CD4-positive, alpha-beta T cell (primary cell): ENCODE measurements around the gene GLMP. TPM values are rescaled to one million over a fixed set of nuclear protein-coding genes. Genes with fewer than 3 reads are reported as not detected.

Experiments used
- ATAC-seq: fragments of 200-7000 bp; cut with Tn5 transposase; one replicate; pipeline ENCODE4 v1.10.0; 2022; ENCODE audit warnings: mild to moderate bottlenecking; ENCODE audit not compliant: poor library complexity
- CTCF ChIA-PET: fragments of 350-600 bp; sonication (Branson Sonifier 250); formaldehyde crosslinking; loops from one replicate; lab custom pipeline; 2021; ENCODE audit warnings: antibody characterized with exemption, inconsistent platforms; lab: Charles Lee
- POLR2A ChIA-PET: fragments of 350-600 bp; sonication (Branson Sonifier 250); formaldehyde crosslinking; loops from one replicate; lab custom pipeline; 2021; ENCODE audit warnings: antibody characterized with exemption, inconsistent platforms; lab: Charles Lee
- DNase-seq, 14 experiments: peaks; one replicate each; pipeline ENCODE4 v3.0.0-alpha.2; 2013 to 2020; ENCODE audit warnings: mixed read lengths in 2 of 14
- H3K27ac ChIP-seq, 2 donors: one replicate each; pipeline versions ENCODE4 v1.5.1 to v1.7.0; 2013; ENCODE audit warnings: low read length in 2 of 2, low read depth in 1 of 2, mild to moderate bottlenecking in 1 of 2
- H3K27me3 ChIP-seq, 2 experiments: 1 replicate in 1 of 2; 2 replicates in 1 of 2; pipeline versions ENCODE4 v1.6.1 to v1.7.0; 2013; ENCODE audit warnings: low read length in 2 of 2, control low read depth in 1 of 2, mild to moderate bottlenecking in 1 of 2, moderate library complexity in 1 of 2; ENCODE audit not compliant: insufficient read depth in 2 of 2, control insufficient read depth in 1 of 2
- H3K36me3 ChIP-seq: one replicate; pipeline ENCODE4 v1.6.1; 2013; ENCODE audit warnings: low read length, control low read depth; ENCODE audit not compliant: insufficient read depth
- H3K4me1 ChIP-seq: one replicate; pipeline ENCODE4 v1.6.1; 2013; ENCODE audit warnings: low read length, control low read depth; ENCODE audit not compliant: insufficient read depth
- H3K4me3 ChIP-seq: one replicate; pipeline ENCODE4 v1.5.1; 2013; ENCODE audit warnings: mild to moderate bottlenecking, low read length, moderate library complexity
- H3K9me3 ChIP-seq, 2 experiments: 1 replicate in 1 of 2; 2 replicates in 1 of 2; pipeline versions ENCODE4 v1.6.1 to v1.7.0; 2013; ENCODE audit warnings: low read length in 2 of 2, mild to moderate bottlenecking in 2 of 2, control low read depth in 1 of 2, moderate library complexity in 1 of 2; ENCODE audit not compliant: control insufficient read depth in 1 of 2, insufficient read depth in 1 of 2
- H3K27ac Mint-ChIP-seq: one replicate; pipeline ENCODE4 v1.8.0; 2020; ENCODE audit warnings: mixed read lengths
- H3K27me3 Mint-ChIP-seq: one replicate; pipeline ENCODE4 v1.8.0; 2021; ENCODE audit warnings: mixed read lengths
- H3K36me3 Mint-ChIP-seq: one replicate; pipeline ENCODE4 v1.8.0; 2021; ENCODE audit warnings: low read depth, mixed read lengths
- H3K4me1 Mint-ChIP-seq: one replicate; pipeline ENCODE4 v1.8.0; 2021; ENCODE audit warnings: low read depth, mixed read lengths
- H3K4me3 Mint-ChIP-seq: one replicate; pipeline ENCODE4 v1.8.0; 2020; ENCODE audit warnings: mild to moderate bottlenecking, mixed read lengths
- H3K9me3 Mint-ChIP-seq: one replicate; pipeline ENCODE4 v1.8.0; 2020; ENCODE audit warnings: mixed read lengths
- intact Hi-C, 2 experiments: fragments of 100-400 bp; cut with DNase I in 1 of 2; cut with micrococcal nuclease in 1 of 2; formaldehyde crosslinking; loops; one replicate each; pipeline versions ENCODE4 v1.15.1 to v1.9.0; 2023 to 2025; cut with DNase I, micrococcal nuclease
- total RNA-seq, 174 experiments: library from RNA in 2 of 174; stranded (reverse) in 2 of 174; gene quantifications; one replicate each; pipeline ENCODE4 v1.2.3 and lab custom pipeline; 2021 to 2026
- TF ChIP-seq, protein P1 (sequence below): fragments of 200-600 bp; IDR thresholded peaks from one replicate; pipeline ENCODE4 v1.8.0; 2022; ENCODE audit warnings: antibody characterized with exemption, mild to moderate bottlenecking

GLMP gene
- total RNA-seq, 2 experiments from 2014 or later, result 12.3 to 16.1 TPM

DNA sequence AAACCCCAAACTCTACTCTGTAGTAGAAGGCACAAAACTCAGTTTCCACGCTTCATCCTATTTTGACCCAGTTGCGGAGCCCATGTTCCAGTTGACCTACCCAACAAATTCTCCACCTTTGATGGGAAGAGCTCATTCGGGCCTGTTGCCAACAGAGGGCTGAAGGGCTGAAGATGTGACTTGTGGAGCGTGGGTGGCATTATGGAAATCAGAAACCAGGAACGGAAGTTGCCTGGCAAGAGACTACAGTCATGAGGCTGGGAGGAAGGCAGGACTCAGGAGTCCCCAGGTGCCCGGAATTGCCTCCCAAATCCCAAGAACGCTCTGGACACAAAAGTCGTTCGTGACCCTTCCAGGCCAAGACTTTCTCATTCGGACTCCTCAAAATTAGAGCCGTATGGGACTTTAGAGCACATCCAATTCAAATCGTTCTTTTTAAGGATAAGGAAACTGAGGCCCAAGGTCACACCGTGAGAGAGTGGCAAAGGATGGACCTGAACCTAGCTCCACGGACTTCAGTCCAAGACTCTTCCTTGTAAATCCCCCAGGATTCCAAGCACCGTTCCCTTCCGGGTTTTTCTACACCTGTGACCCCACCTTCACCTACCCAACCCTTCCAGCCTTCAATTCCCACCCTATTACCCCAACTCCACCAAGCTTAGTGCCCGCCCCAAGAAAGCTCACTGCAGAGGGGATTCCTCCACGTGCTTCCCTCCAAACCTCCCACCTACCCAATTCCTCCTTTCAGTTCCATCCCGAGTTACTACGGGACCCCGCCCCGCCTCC, 13.6 kb downstream of the GLMP start:
- peak overlapping the region; percentile 82 for H3K27ac ChIP-seq
- Mint-ChIP-seq H3K9me3 (no peaks in the 10 kb centered on the region), H3K27me3 (no peaks in the 10 kb centered on the region), H3K4me1 (peaks cover 47% of the 10 kb centered on the region), H3K27ac (peak overlapping the region; percentile 86), H3K4me3 (peak overlapping the region; percentile 97), H3K36me3 (peaks cover 40% of the 10 kb centered on the region)
- ChIA-PET POLR2A (interaction anchor here (0.6 to 3.1 kb wide), 27 partner anchors 10 to 459 kb away, joined by 3 to 37 read pairs (median 4); partner anchors contain the start of genes CCT3, GLMP, GON4L and KHDC4), CTCF (interaction anchor here (1.0 to 1.9 kb wide), 2 partner anchors 57 to 69 kb away, joined by 3 to 5 read pairs; partner anchors contain the start of gene PMF1)
- DNase-seq, result peak in 3 of 14 experiments; percentile 10 to 42 (median 35)
- no peaks in the 10 kb centered on the region for H3K9me3 ChIP-seq
- peaks cover 39% of the 10 kb centered on the region for H3K36me3 ChIP-seq
- H3K4me3 ChIP-seq, result peak overlapping the region; percentile 79
- peaks cover 36% of the 10 kb centered on the region for H3K4me1 ChIP-seq
- intact Hi-C loops, result loop anchor here in 1 of 2 experiments (1.0 to 5.0 kb wide), 5 partner anchors 56 to 460 kb away; partner anchors contain the start of genes CCT3, KHDC4, LAMTOR2 and MRPL24
- TF ChIP-seq, protein P1, sequence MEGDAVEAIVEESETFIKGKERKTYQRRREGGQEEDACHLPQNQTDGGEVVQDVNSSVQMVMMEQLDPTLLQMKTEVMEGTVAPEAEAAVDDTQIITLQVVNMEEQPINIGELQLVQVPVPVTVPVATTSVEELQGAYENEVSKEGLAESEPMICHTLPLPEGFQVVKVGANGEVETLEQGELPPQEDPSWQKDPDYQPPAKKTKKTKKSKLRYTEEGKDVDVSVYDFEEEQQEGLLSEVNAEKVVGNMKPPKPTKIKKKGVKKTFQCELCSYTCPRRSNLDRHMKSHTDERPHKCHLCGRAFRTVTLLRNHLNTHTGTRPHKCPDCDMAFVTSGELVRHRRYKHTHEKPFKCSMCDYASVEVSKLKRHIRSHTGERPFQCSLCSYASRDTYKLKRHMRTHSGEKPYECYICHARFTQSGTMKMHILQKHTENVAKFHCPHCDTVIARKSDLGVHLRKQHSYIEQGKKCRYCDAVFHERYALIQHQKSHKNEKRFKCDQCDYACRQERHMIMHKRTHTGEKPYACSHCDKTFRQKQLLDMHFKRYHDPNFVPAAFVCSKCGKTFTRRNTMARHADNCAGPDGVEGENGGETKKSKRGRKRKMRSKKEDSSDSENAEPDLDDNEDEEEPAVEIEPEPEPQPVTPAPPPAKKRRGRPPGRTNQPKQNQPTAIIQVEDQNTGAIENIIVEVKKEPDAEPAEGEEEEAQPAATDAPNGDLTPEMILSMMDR, result no peak
- no peak for ATAC-seq
- H3K27me3 ChIP-seq, result no peaks in the 10 kb centered on the region

DNA sequence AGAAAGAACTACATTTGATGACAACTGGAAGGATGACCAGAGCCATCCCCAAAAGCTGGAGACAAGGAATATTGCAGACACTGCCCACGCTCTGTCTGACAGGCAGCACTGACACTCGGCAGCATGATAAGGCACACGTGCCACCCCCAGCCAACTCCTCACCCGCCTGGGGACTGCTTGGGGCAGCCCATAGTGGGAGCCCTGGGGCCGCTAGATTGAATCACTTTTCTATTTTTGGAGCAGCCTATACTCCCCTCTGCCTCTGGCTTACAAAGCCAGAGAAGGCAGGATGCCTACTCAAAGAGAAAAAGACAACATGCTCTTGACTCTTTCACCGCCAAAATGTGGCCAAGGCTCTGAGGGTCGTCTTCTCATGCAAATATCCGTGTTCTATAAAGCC, 14.2 kb downstream of the GLMP start:
- DNase-seq, result peak in 6 of 14 experiments; percentile 8 to 54 (median 24)
- H3K27me3 ChIP-seq, result no peaks in the 10 kb centered on the region
- peak; percentile 24 for ATAC-seq
- H3K4me3 Mint-ChIP-seq, result peak overlapping the region; percentile 97
- no peaks in the 10 kb centered on the region for H3K9me3 Mint-ChIP-seq
- no peaks in the 10 kb centered on the region for H3K9me3 ChIP-seq
- peak overlapping the region; percentile 86 for H3K27ac Mint-ChIP-seq
- CTCF ChIA-PET, result interaction anchor here (1.9 kb wide), 1 partner anchor 56 kb away, joined by 5 read pairs; no protein-coding TSS in a partner anchor
- TF ChIP-seq, protein P1, result no peak
- POLR2A ChIA-PET, result interaction anchor here (1.2 to 2.9 kb wide), 4 partner anchors 32 to 220 kb away, joined by 3 to 33 read pairs (median 9); partner anchors contain the start of genes MEF2D and PMF1
- H3K27ac ChIP-seq, result peak overlapping the region in 1 of 2 donors; percentile 82
- peaks cover 36% of the 10 kb centered on the region for H3K4me1 ChIP-seq
- intact Hi-C loops, result loop anchor here in 1 of 2 experiments (5.0 kb wide), 2 partner anchors 89 to 461 kb away; partner anchors contain the start of genes MRPL24 and SLC25A44
- peaks cover 46% of the 10 kb centered on the region for H3K36me3 Mint-ChIP-seq
- peaks cover 47% of the 10 kb centered on the region for H3K4me1 Mint-ChIP-seq
- H3K4me3 ChIP-seq, result peak overlapping the region; percentile 79
- peaks cover 42% of the 10 kb centered on the region for H3K36me3 ChIP-seq
- H3K27me3 Mint-ChIP-seq, result no peaks in the 10 kb centered on the region

DNA sequence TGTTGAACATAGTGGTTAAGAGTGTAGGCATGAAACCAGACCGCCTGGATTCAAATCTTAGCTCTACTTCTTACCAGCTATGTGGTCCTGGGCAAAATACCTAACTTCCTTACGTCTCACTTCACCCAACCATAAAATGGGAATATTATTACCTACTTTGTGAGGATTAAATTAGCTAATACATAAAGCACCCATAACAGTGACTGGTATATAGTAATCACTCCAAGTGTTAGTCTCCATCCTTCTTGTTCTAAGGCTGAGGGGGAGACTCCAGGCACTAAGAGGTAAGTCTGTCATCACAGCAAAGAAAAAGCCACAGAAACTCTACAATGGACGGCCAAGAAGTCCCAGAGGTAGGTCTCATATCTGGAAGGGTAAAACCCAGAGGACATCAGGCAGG, 15.6 kb downstream of the GLMP start:
- H3K9me3 ChIP-seq, result no peaks in the 10 kb centered on the region
- ChIA-PET POLR2A (interaction anchor here (1.2 to 1.3 kb wide), 2 partner anchors 16 to 34 kb away, joined by 3 read pairs; partner anchors contain the start of gene GLMP), CTCF (no interaction called here)
- H3K27ac ChIP-seq, result no peak overlapping the region
- H3K27me3 Mint-ChIP-seq, result no peaks in the 10 kb centered on the region
- ATAC-seq (no peak), DNase-seq (no peak)
- H3K4me3 ChIP-seq, result no peak overlapping the region
- H3K9me3 Mint-ChIP-seq, result no peaks in the 10 kb centered on the region
- H3K36me3 ChIP-seq, result peaks cover 41% of the 10 kb centered on the region
- TF ChIP-seq, protein P1, result no peak
- H3K4me1 ChIP-seq, result peaks cover 34% of the 10 kb centered on the region
- no peak overlapping the region for H3K27ac Mint-ChIP-seq
- H3K4me3 Mint-ChIP-seq, result peak overlapping the region; percentile 73
- no peaks in the 10 kb centered on the region for H3K27me3 ChIP-seq
- intact Hi-C loops, result loop anchor here in 1 of 2 experiments (5.0 kb wide), 2 partner anchors 88 to 462 kb away; partner anchors contain the start of genes MRPL24 and SLC25A44
- peaks cover 47% of the 10 kb centered on the region for H3K4me1 Mint-ChIP-seq
- peaks cover 58% of the 10 kb centered on the region for H3K36me3 Mint-ChIP-seq
